Activated CD4-positive, alpha-beta T cell treated with anti-CD3 and anti-CD28 coated beads, Interleukin-2, Interleukin-6, amounts not matched to agents 100 ng/mL and 50 ng/mL, durations not matched to agents 16 hours and 8 hours (primary cell): ENCODE results near the gene NKAIN4.

Experiments used
- DNase-seq: peaks from one replicate; pipeline ENCODE4 v3.0.0-alpha.2; 2020

Gene NKAIN4

GRCh38 chr20:63254232-63254605 lies at the start of gene NKAIN4:
NKAIN4 (minus strand) TSS chr20:63254463; CDS start chr20:63254450, 13 bp downstream.
- no peak for DNase-seq

- no peak for DNase-seq
These were observed 48.9 kb upstream of the NKAIN4 start for GRCh38 chr20:63303095-63303666.

- no peak for DNase-seq
These were observed 47.4 kb upstream of the NKAIN4 start for GRCh38 chr20:63301671-63302070.

DNA sequence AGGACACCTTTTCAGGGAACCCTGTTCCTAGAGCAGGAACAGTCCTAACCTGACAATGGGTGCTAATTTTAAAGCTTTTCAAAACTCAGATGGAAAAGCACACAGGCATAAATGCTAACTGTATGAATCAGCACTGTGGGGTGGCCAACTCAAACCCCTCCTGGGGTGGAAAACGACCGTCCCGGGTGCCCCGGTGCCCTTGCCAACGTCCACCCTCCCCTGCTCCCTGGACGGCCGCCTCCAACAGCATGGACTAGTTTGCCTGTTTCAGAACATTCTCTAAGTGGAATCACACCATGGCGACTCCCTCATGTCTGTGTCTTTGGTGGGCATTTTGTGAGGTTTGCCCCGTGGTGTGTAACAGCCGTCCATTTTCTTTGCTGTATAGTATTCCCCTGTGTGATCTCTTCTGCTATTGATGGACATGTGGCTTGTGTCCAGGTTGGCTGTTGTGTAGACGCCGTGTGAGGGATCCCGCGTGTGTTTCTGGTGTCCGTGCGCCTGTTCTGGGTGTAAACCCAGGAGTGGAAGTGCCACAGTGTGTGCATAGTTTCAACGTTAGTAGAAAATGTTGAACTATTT lies 44.6 kb upstream of the NKAIN4 start:
- no peak for DNase-seq

DNA sequence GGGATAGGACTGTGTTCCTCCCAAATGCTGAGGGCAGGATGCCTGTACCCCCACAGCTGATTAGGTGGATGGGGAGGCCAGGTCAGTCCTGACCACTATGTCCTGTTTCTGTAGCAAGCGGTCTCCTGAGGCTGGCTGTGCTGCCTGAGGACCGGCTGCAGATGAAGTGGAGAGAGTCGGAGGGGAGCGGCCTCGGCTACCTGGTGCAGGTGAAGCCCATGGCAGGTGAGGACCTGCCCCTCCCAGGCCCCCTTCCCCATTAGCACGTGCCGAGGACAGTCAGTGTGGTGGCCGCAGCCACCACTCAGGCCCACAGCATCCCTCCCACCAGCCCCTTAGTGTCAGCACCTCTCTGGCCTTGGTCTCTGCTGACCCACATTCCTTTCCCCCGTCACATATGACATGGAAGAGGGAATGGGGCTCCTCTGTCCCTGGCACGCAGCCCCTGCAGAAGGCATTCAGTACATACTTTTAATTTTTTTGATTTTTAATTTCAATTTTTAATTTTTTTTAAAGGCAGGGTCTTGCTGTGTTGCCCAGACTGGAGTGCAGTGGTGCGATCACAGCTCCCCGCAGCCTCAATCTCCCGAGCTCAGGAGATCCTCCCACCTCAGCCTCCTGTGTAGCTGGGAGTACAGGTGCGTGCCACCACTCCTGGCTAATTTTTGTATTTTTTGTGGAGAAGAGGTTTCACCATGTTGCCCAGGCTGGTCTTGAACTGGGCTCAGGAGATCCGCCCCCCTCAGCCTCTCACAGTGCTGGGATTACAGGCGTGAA lies 43.7 kb upstream of the NKAIN4 start:
- DNase-seq = no peak

- DNase-seq = no peak
These were observed 43.1 kb upstream of the NKAIN4 start for GRCh38 chr20:63297371-63297781.

- DNase-seq = no peak
These were observed 42.5 kb upstream of the NKAIN4 start for GRCh38 chr20:63296531-63297299.

GRCh38 chr20:63295846-63296245 lies 41.6 kb upstream of the NKAIN4 start:
- DNase-seq = no peak

DNA sequence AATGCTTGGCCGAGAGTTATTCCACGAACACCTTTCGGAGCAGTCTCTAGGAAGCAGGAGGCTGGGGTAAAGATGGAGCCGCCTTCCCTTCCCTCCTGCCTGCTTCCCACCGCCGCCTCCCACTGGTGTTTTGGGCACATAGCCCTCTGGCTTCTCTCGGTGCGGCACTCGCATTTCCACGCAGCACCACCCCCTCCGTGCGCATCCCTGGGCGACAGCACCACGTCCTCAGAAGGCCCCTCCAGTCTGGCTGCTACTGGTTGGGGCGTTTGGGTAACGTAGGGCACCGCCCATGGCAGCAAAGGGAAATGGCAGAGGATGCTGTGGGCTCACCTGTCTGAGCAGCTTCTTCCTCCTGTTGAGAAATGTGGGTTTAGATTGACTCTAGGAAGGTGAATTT lies 41.2 kb upstream of the NKAIN4 start:
- no peak for DNase-seq

GRCh38 chr20:63295018-63295417 lies 40.8 kb upstream of the NKAIN4 start:
- DNase-seq = no peak

DNA sequence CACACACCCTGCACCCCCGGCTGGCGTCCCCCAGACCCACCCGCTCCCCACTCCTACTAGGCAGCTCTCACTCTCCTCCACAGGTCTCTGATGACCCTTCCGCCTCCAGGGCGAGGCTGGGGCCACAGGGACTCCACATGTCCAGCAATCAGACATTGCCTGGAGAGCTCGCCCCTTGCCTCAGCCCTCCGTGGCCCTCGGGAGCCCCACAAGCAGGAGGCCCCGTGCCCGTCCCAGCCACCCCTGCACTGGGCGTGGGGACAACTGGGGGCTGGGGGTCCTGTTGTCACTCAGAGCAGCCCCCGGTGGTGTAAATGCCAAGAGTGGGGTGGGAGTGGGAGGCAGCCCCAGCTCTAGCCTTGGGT lies 40.3 kb upstream of the NKAIN4 start:
- DNase-seq = no peak

- no peak for DNase-seq
These were observed 39.7 kb upstream of the NKAIN4 start for GRCh38 chr20:63293871-63294535.

- DNase-seq = no peak
These were observed 39.2 kb upstream of the NKAIN4 start for GRCh38 chr20:63293456-63293855.

DNA sequence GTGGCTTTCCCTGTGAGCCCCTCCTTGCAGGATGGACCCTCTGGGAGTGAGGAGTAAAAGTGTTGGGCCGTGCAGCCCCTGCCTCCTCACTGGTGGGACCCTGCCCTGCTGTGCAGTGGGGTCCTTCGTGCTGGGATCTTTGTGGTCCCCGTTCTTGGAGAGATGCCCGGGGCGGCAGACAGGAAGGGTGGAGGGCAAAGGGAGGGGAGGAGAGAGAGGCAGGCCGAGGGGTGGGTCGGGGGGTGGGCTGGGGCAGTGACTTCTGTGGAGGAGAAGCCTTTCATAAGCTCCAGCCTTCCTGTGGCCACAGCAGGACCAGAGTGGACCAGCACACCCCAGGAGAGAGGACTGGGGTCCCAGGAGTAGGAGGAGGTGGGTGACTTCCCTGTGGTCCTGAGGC lies 38.6 kb upstream of the NKAIN4 start, which contains the start of gene COL20A1:
Gene COL20A1 (plus strand): TSS at position 283 of the 400 bp plus-strand sequence. CDS start 1,922 bp downstream, outside the sequence.
- DNase-seq = no peak

- no peak for DNase-seq
These were observed 38.0 kb upstream of the NKAIN4 start for GRCh38 chr20:63292292-63292701.

DNA sequence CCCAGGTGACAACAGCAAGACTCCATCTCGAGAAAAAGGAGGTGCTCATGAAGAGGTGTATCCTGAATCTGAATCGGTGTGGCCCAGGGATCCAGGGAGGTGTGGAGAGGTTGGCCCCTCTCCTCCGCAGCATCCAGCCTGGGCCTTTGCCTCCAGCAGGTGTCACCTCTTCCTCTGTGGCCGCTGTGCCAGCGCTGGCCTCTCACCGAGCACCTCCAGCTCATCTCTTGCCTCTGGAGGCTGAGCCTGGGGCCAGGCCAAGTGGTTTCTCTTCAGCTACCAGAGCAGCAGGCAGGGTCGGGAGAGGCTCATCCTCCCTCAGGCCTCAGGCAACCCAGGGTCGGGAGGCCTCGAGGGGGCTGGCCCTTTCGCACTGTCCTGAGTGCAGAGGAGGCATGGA lies 37.5 kb upstream of the NKAIN4 start:
- no peak for DNase-seq

- peak; percentile 72 for DNase-seq
These were observed 36.6 kb upstream of the NKAIN4 start for GRCh38 chr20:63290677-63291472.

- DNase-seq = no peak
These were observed 35.9 kb upstream of the NKAIN4 start for GRCh38 chr20:63290136-63290676.

- no peak for DNase-seq
These were observed 35.3 kb upstream of the NKAIN4 start for GRCh38 chr20:63289311-63290135.

GRCh38 chr20:63288581-63289251 lies 34.5 kb upstream of the NKAIN4 start:
- DNase-seq = no peak
